Breast epithelium (tissue), 3 donors: ENCODE results near the gene CTF1.

Experiments used
- POLR2A ChIP-seq: fragments of 450-650 bp; IDR thresholded peaks from one replicate; pipeline ENCODE4 v1.6.1; 2016; ENCODE audit warnings: antibody characterized with exemption, mild to moderate bottlenecking, moderate library complexity
- POLR2AphosphoS5 ChIP-seq, 3 donors: sonication (generic); formaldehyde crosslinking; IDR thresholded peaks; one replicate each; pipeline ENCODE4 v1.6.1; 2017; ENCODE audit warnings: antibody characterized with exemption in 3 of 3
- TF ChIP-seq, protein P1 (sequence below), 3 donors: fragments of 450-650 bp; IDR thresholded peaks; one replicate each; pipeline ENCODE4 v1.5.1; 2016 to 2017; ENCODE audit warnings: antibody characterized with exemption in 3 of 3, mild to moderate bottlenecking in 3 of 3, moderate library complexity in 3 of 3

DNA sequence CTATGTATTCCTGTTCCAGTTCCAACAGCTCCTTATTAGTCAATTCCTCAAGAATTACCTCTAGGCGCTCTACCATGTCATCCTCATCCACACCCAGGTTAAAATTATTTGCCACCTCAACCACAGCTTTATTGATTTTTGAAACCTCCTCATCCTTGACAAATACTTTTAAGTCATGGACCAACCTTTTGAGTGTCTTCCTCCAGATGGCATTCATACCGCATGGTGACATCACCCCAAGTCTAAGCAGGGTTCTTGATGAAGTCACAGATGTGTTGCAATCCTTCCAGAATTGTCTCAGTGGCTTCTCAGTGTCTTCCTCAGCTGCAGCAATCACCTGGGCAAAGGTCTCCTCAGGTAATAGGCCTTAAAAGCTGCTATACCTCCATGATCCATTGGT is 42.7 kb upstream of the CTF1 start:
- TF ChIP-seq POLR2AphosphoS5 (IDR thresholded peaks at IDR 0.05): no peak
- TF ChIP-seq, protein P1, sequence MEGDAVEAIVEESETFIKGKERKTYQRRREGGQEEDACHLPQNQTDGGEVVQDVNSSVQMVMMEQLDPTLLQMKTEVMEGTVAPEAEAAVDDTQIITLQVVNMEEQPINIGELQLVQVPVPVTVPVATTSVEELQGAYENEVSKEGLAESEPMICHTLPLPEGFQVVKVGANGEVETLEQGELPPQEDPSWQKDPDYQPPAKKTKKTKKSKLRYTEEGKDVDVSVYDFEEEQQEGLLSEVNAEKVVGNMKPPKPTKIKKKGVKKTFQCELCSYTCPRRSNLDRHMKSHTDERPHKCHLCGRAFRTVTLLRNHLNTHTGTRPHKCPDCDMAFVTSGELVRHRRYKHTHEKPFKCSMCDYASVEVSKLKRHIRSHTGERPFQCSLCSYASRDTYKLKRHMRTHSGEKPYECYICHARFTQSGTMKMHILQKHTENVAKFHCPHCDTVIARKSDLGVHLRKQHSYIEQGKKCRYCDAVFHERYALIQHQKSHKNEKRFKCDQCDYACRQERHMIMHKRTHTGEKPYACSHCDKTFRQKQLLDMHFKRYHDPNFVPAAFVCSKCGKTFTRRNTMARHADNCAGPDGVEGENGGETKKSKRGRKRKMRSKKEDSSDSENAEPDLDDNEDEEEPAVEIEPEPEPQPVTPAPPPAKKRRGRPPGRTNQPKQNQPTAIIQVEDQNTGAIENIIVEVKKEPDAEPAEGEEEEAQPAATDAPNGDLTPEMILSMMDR (IDR thresholded peaks at IDR 0.05): no peak
- TF ChIP-seq POLR2A: no peak
